Suprapubic skin (tissue), 4 donors: ENCODE results near the gene SERTAD1.

Experiments used
- CTCF ChIP-seq, 2 donors: fragments of 200-600 bp in 1 of 2; fragments of 450-650 bp in 1 of 2; sonication (generic) in 1 of 2; IDR thresholded peaks; one replicate each; pipeline ENCODE4 v1.5.1; 2016 to 2019; ENCODE audit warnings: antibody characterized with exemption in 2 of 2, mild to moderate bottlenecking in 1 of 2, moderate library complexity in 1 of 2
- POLR2A ChIP-seq, 2 donors: fragments of 450-650 bp; IDR thresholded peaks; one replicate each; pipeline ENCODE4 v1.6.1; 2017; ENCODE audit warnings: antibody characterized with exemption in 2 of 2, mild to moderate bottlenecking in 2 of 2, moderate library complexity in 2 of 2
- POLR2AphosphoS5 ChIP-seq, 3 donors: sonication (generic); formaldehyde crosslinking; IDR thresholded peaks; one replicate each; pipeline ENCODE4 v1.6.1; 2017; ENCODE audit warnings: antibody characterized with exemption in 3 of 3

GRCh38 chr19:40392894-40393517 lies 32.8 kb downstream of the SERTAD1 start:
- peak in 1 of 2 donors; percentile 11 for TF ChIP-seq CTCF (IDR thresholded peaks at IDR 0.05)
- TF ChIP-seq POLR2AphosphoS5 (IDR thresholded peaks at IDR 0.05): no peak
- TF ChIP-seq POLR2A (IDR thresholded peaks at IDR 0.05): no peak
